CD4-positive, alpha-beta T cell (primary cell): ENCODE results near the gene COBL. TPM values are rescaled to one million over a fixed set of nuclear protein-coding genes. Genes with fewer than 3 reads are reported as not detected.

Source experiments
- ATAC-seq: fragments of 200-7000 bp; cut with Tn5 transposase; one replicate; pipeline ENCODE4 v1.10.0; 2022; ENCODE audit warnings: mild to moderate bottlenecking; ENCODE audit not compliant: poor library complexity
- CTCF ChIA-PET: fragments of 350-600 bp; sonication (Branson Sonifier 250); formaldehyde crosslinking; loops from one replicate; lab custom pipeline; 2021; ENCODE audit warnings: antibody characterized with exemption, inconsistent platforms; lab: Charles Lee
- POLR2A ChIA-PET: fragments of 350-600 bp; sonication (Branson Sonifier 250); formaldehyde crosslinking; loops from one replicate; lab custom pipeline; 2021; ENCODE audit warnings: antibody characterized with exemption, inconsistent platforms; lab: Charles Lee
- DNase-seq, 14 experiments: peaks; one replicate each; pipeline ENCODE4 v3.0.0-alpha.2; 2013 to 2020; ENCODE audit warnings: mixed read lengths in 2 of 14
- H3K27ac ChIP-seq, 2 donors: one replicate each; pipeline versions ENCODE4 v1.5.1 to v1.7.0; 2013; ENCODE audit warnings: low read length in 2 of 2, low read depth in 1 of 2, mild to moderate bottlenecking in 1 of 2
- H3K27me3 ChIP-seq, 2 experiments: 1 replicate in 1 of 2; 2 replicates in 1 of 2; pipeline versions ENCODE4 v1.6.1 to v1.7.0; 2013; ENCODE audit warnings: low read length in 2 of 2, control low read depth in 1 of 2, mild to moderate bottlenecking in 1 of 2, moderate library complexity in 1 of 2; ENCODE audit not compliant: insufficient read depth in 2 of 2, control insufficient read depth in 1 of 2
- H3K36me3 ChIP-seq: one replicate; pipeline ENCODE4 v1.6.1; 2013; ENCODE audit warnings: low read length, control low read depth; ENCODE audit not compliant: insufficient read depth
- H3K4me1 ChIP-seq: one replicate; pipeline ENCODE4 v1.6.1; 2013; ENCODE audit warnings: low read length, control low read depth; ENCODE audit not compliant: insufficient read depth
- H3K4me3 ChIP-seq: one replicate; pipeline ENCODE4 v1.5.1; 2013; ENCODE audit warnings: mild to moderate bottlenecking, low read length, moderate library complexity
- H3K9me3 ChIP-seq, 2 experiments: 1 replicate in 1 of 2; 2 replicates in 1 of 2; pipeline versions ENCODE4 v1.6.1 to v1.7.0; 2013; ENCODE audit warnings: low read length in 2 of 2, mild to moderate bottlenecking in 2 of 2, control low read depth in 1 of 2, moderate library complexity in 1 of 2; ENCODE audit not compliant: control insufficient read depth in 1 of 2, insufficient read depth in 1 of 2
- H3K27ac Mint-ChIP-seq: one replicate; pipeline ENCODE4 v1.8.0; 2020; ENCODE audit warnings: mixed read lengths
- H3K27me3 Mint-ChIP-seq: one replicate; pipeline ENCODE4 v1.8.0; 2021; ENCODE audit warnings: mixed read lengths
- H3K36me3 Mint-ChIP-seq: one replicate; pipeline ENCODE4 v1.8.0; 2021; ENCODE audit warnings: low read depth, mixed read lengths
- H3K4me1 Mint-ChIP-seq: one replicate; pipeline ENCODE4 v1.8.0; 2021; ENCODE audit warnings: low read depth, mixed read lengths
- H3K4me3 Mint-ChIP-seq: one replicate; pipeline ENCODE4 v1.8.0; 2020; ENCODE audit warnings: mild to moderate bottlenecking, mixed read lengths
- H3K9me3 Mint-ChIP-seq: one replicate; pipeline ENCODE4 v1.8.0; 2020; ENCODE audit warnings: mixed read lengths
- CTCF ChIP-seq: fragments of 200-600 bp; IDR thresholded peaks from one replicate; pipeline ENCODE4 v1.8.0; 2022; ENCODE audit warnings: antibody characterized with exemption, mild to moderate bottlenecking
- intact Hi-C, 2 experiments: fragments of 100-400 bp; cut with DNase I in 1 of 2; cut with micrococcal nuclease in 1 of 2; formaldehyde crosslinking; loops; one replicate each; pipeline versions ENCODE4 v1.15.1 to v1.9.0; 2023 to 2025; cut with DNase I, micrococcal nuclease
- total RNA-seq, 174 experiments: library from RNA in 2 of 174; stranded (reverse) in 2 of 174; gene quantifications; one replicate each; pipeline ENCODE4 v1.2.3 and lab custom pipeline; 2021 to 2026

The COBL gene
- total RNA-seq, 2 experiments from 2014 or later: not detected

GRCh38 chr7:51012569-51013217 is 303.9 kb downstream of the COBL start:
- no peaks in the 10 kb centered on the region for H3K27me3 ChIP-seq
- no peaks in the 10 kb centered on the region for H3K9me3 Mint-ChIP-seq
- no peaks in the 10 kb centered on the region for H3K4me1 Mint-ChIP-seq
- ChIA-PET POLR2A (no interaction called here), CTCF (no interaction called here)
- no peaks in the 10 kb centered on the region for H3K27me3 Mint-ChIP-seq
- peaks cover 0 to 3% of the 10 kb centered on the region in 2 experiments for H3K9me3 ChIP-seq
- H3K4me3 Mint-ChIP-seq: no peak overlapping the region
- intact Hi-C loops: no loop called here
- no peaks in the 10 kb centered on the region for H3K4me1 ChIP-seq
- DNase-seq (no peak), ATAC-seq (no peak)
- H3K27ac Mint-ChIP-seq: no peak overlapping the region
- H3K27ac ChIP-seq: no peak overlapping the region
- no peak overlapping the region for H3K4me3 ChIP-seq
- no peak for TF ChIP-seq CTCF
- H3K36me3 Mint-ChIP-seq: no peaks in the 10 kb centered on the region
- no peaks in the 10 kb centered on the region for H3K36me3 ChIP-seq

DNA sequence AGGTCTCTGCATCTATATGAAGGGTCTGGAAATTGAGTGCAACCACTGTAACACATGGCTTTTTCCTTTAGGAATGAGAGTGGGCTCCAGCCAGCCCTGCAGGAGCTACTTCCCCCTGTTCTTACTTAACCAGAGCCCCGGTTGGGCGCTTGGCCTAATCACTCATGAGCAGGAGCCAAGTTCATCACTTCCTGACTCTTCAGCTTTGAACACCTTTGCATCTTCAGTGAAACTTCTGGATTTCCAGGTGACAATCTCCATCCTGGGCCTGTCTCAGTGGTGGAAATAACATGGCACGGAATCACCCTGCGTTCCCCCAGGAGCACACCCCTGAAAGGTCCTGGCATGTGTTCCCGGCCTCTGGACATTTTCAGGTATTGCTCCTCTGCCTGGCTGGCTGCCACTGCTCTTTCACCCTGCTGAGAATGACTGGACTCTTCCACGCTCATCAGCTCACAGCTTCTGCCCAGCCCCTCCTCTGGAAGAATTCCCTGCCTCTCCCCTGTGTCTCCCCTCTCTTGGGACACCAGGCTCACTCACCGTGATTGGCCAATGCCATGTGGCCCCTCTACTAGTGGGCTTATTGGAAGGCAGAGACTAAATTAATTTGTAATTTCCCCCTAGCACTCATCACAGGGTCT is 304.8 kb downstream of the COBL start:
- intact Hi-C loops: no loop called here
- Histone ChIP-seq H3K27me3 (no peaks in the 10 kb centered on the region), H3K36me3 (no peaks in the 10 kb centered on the region), H3K4me3 (no peak overlapping the region), H3K27ac (no peak overlapping the region), H3K4me1 (no peaks in the 10 kb centered on the region), H3K9me3 (no peaks in the 10 kb centered on the region)
- DNase-seq (no peak), ATAC-seq (no peak)
- no peaks in the 10 kb centered on the region for H3K36me3 Mint-ChIP-seq
- POLR2A ChIA-PET: no interaction called here
- CTCF ChIA-PET: no interaction called here
- no peaks in the 10 kb centered on the region for H3K9me3 Mint-ChIP-seq
- no peak for TF ChIP-seq CTCF
- H3K27ac Mint-ChIP-seq: no peak overlapping the region
- H3K4me3 Mint-ChIP-seq: no peak overlapping the region
- no peaks in the 10 kb centered on the region for H3K4me1 Mint-ChIP-seq
- H3K27me3 Mint-ChIP-seq: no peaks in the 10 kb centered on the region

- no peak for DNase-seq
- no peaks in the 10 kb centered on the region for H3K36me3 Mint-ChIP-seq
- no peak for TF ChIP-seq CTCF
- Histone ChIP-seq H3K4me3 (no peak overlapping the region), H3K27ac (no peak overlapping the region), H3K36me3 (no peaks in the 10 kb centered on the region), H3K27me3 (no peaks in the 10 kb centered on the region), H3K9me3 (no peaks in the 10 kb centered on the region), H3K4me1 (no peaks in the 10 kb centered on the region)
- POLR2A ChIA-PET: no interaction called here
- intact Hi-C loops: no loop called here
- CTCF ChIA-PET: no interaction called here
- no peak overlapping the region for H3K27ac Mint-ChIP-seq
- H3K27me3 Mint-ChIP-seq: no peaks in the 10 kb centered on the region
- no peaks in the 10 kb centered on the region for H3K4me1 Mint-ChIP-seq
- H3K9me3 Mint-ChIP-seq: no peaks in the 10 kb centered on the region
- no peak for ATAC-seq
- H3K4me3 Mint-ChIP-seq: no peak overlapping the region
These were observed 306.1 kb downstream of the COBL start for GRCh38 chr7:51010534-51010933.
